GM18951 (cell line): ENCODE data around the gene MFSD6.
"Not testable (repeated sequence)": the region's sequence is repeated elsewhere in the genome, so short reads cannot be mapped to it uniquely, and the experiment has no call there.

Experiments
- POLR2A ChIP-seq: IDR thresholded peaks from 4 replicates; pipeline ENCODE4 v1.6.1; 2011; ENCODE audit warnings: mild to moderate bottlenecking; ENCODE audit not compliant: insufficient read length, insufficient read depth; ENCODE audit errors: extremely low read depth
- in situ Hi-C: fragments of 300-500 bp; cut with MboI; formaldehyde crosslinking; loops from one replicate; pipeline ENCODE4 v1.12.0; 2022; ENCODE audit warnings: low sequenced_read_pairs, mixed read lengths, inconsistent platforms; ENCODE audit not compliant: unreplicated experiment

The MFSD6 gene

GRCh38 chr2:190407662-190408537 lies at the start of gene MFSD6:
Gene MFSD6, plus strand, starts transcription at chr2:190408355. Its CDS starts 27,675 bp downstream, at chr2:190436030.
- in situ Hi-C loops, result no loop called here
- TF ChIP-seq POLR2A, result no peak

- in situ Hi-C loops, result not testable (repeated sequence)
Observed at GRCh38 chr2:190358655-190359448, 49.3 kb upstream of the MFSD6 start.

- TF ChIP-seq POLR2A, result no peak
- in situ Hi-C loops, result no loop called here
Observed at GRCh38 chr2:190360561-190360960, 47.6 kb upstream of the MFSD6 start.

- in situ Hi-C loops, result no loop called here
- no peak for TF ChIP-seq POLR2A
Observed at GRCh38 chr2:190360965-190361364, 47.2 kb upstream of the MFSD6 start.

- in situ Hi-C loops, result no loop called here
- TF ChIP-seq POLR2A, result no peak
Observed at GRCh38 chr2:190361572-190361971, 46.6 kb upstream of the MFSD6 start.

- in situ Hi-C loops, result no loop called here
Observed at GRCh38 chr2:190362894-190363293, 45.3 kb upstream of the MFSD6 start.

GRCh38 chr2:190365499-190366204 lies 42.5 kb upstream of the MFSD6 start:
- in situ Hi-C loops, result no loop called here

More at GRCh38 chr2:190362894-190363293, 45.3 kb upstream of the MFSD6 start:
- TF ChIP-seq POLR2A, result no peak

GRCh38 chr2:190366248-190366753 lies 41.9 kb upstream of the MFSD6 start:
- in situ Hi-C loops, result no loop called here
- no peak for TF ChIP-seq POLR2A

More at GRCh38 chr2:190365499-190366204, 42.5 kb upstream of the MFSD6 start:
- no peak for TF ChIP-seq POLR2A

GRCh38 chr2:190367091-190367490 lies 41.1 kb upstream of the MFSD6 start:
- TF ChIP-seq POLR2A, result no peak
- in situ Hi-C loops, result no loop called here

- no peak for TF ChIP-seq POLR2A
- in situ Hi-C loops, result loop anchor here (5.0 kb wide), 1 partner anchor 282 kb away; no protein-coding TSS in a partner anchor
Observed at GRCh38 chr2:190369635-190370034, 38.5 kb upstream of the MFSD6 start.

GRCh38 chr2:190376083-190376482 lies 32.1 kb upstream of the MFSD6 start:
- TF ChIP-seq POLR2A, result no peak
- in situ Hi-C loops, result no loop called here

GRCh38 chr2:190376591-190377245 lies 31.4 kb upstream of the MFSD6 start:
- TF ChIP-seq POLR2A, result no peak
- in situ Hi-C loops, result no loop called here

GRCh38 chr2:190378880-190379237 lies 29.3 kb upstream of the MFSD6 start:
- no peak for TF ChIP-seq POLR2A
- in situ Hi-C loops, result no loop called here
